PC-3 (cell line): Measurements from ENCODE around the gene CEBPB. TPM values are rescaled to one million over a fixed set of nuclear protein-coding genes. Genes with fewer than 3 reads are reported as not detected.

Experiments
- ATAC-seq: fragments of 200-7000 bp; cut with Tn5 transposase; 2 replicates; pipeline ENCODE4 v1.9.1; 2020; ENCODE audit warnings: mild to moderate bottlenecking, moderate library complexity
- BruUV-seq: library from RNA; stranded (reverse); fragments of 400-500 nt; replicated peaks from 2 replicates; lab custom pipeline; 2021; lab: Mats Ljungman, UMichigan
- CTCF ChIA-PET: fragments of 300-600 bp; sonication (Branson Sonifier 250); formaldehyde crosslinking; loops from one replicate; lab custom pipeline; 2022; ENCODE audit warnings: antibody characterized with exemption; lab: Charles Lee
- POLR2A ChIA-PET: fragments of 300-600 bp; sonication (Branson Sonifier 250); formaldehyde crosslinking; loops from one replicate; lab custom pipeline; 2022; ENCODE audit warnings: antibody characterized with exemption; ENCODE audit not compliant: unreplicated experiment; lab: Charles Lee
- DNase-seq: peaks from one replicate; pipeline ENCODE4 v3.0.0-alpha.2; 2015
- H2AFZ ChIP-seq: fragments of 300-600 bp; sonication (generic); 2 replicates; pipeline ENCODE4 v1.6.0; 2016; ENCODE audit warnings: antibody characterized with exemption, low read length
- H3F3A ChIP-seq: fragments of 300-600 bp; sonication (generic); one replicate; pipeline ENCODE4 v1.6.0; 2017; ENCODE audit warnings: antibody characterized with exemption, low read length, control low read depth, mild to moderate bottlenecking; ENCODE audit not compliant: unreplicated experiment
- H3K27ac ChIP-seq: fragments of 300-600 bp; sonication (generic); 2 replicates; pipeline ENCODE4 v1.5.1; 2016; ENCODE audit warnings: mild to moderate bottlenecking, low read length
- H3K27me3 ChIP-seq: fragments of 300-600 bp; sonication (generic); 2 replicates; pipeline ENCODE4 v1.6.1; 2016; ENCODE audit warnings: low read length, mixed read lengths
- H3K36me3 ChIP-seq: fragments of 300-600 bp; sonication (generic); 2 replicates; pipeline ENCODE4 v1.6.1; 2016; ENCODE audit warnings: low read depth, mixed run types, low read length, mixed read lengths
- H3K4me1 ChIP-seq: fragments of 300-600 bp; sonication (generic); 2 replicates; pipeline ENCODE4 v1.5.1; 2016; ENCODE audit warnings: low read length; ENCODE audit not compliant: insufficient read depth
- H3K4me2 ChIP-seq: fragments of 300-600 bp; sonication (generic); 2 replicates; pipeline ENCODE4 v1.6.0; 2016; ENCODE audit warnings: low read length
- H3K4me3 ChIP-seq: fragments of 300-600 bp; sonication (generic); 2 replicates; pipeline ENCODE4 v1.5.1; 2016; ENCODE audit warnings: mild to moderate bottlenecking, low read length, mixed read lengths
- H3K79me2 ChIP-seq: fragments of 300-600 bp; sonication (generic); 2 replicates; pipeline ENCODE4 v1.6.1; 2017; ENCODE audit warnings: low read length, mixed read lengths
- H3K9ac ChIP-seq: fragments of 300-600 bp; sonication (generic); 2 replicates; pipeline ENCODE4 v1.6.0; 2016; ENCODE audit warnings: mild to moderate bottlenecking, low read length
- H3K9me2 ChIP-seq: fragments of 300-600 bp; sonication (generic); replicated peaks from 2 replicates; pipeline ENCODE4 v1.6.1; 2016; ENCODE audit warnings: mixed run types, low read length, mixed read lengths
- H3K9me3 ChIP-seq: fragments of 300-600 bp; sonication (generic); 2 replicates; pipeline ENCODE4 v1.6.1; 2016; ENCODE audit warnings: low read length, mixed read lengths
- H4K20me1 ChIP-seq: fragments of 300-600 bp; sonication (generic); 2 replicates; pipeline ENCODE4 v1.6.1; 2016; ENCODE audit warnings: low read length, mixed read lengths
- EZH2 ChIP-seq: fragments of 300-600 bp; sonication (generic); IDR thresholded peaks from one replicate; pipeline ENCODE4 v1.6.1; 2017; ENCODE audit warnings: antibody characterized with exemption, mild to moderate bottlenecking, low read length; ENCODE audit not compliant: unreplicated experiment
- EZH2phosphoT487 ChIP-seq: fragments of 300-600 bp; sonication (generic); IDR thresholded peaks from 2 replicates; pipeline ENCODE4 v1.6.1; 2018; ENCODE audit warnings: mild to moderate bottlenecking, antibody characterized with exemption, low read length, borderline replicate concordance
- intact Hi-C: fragments of 100-400 bp; cut with micrococcal nuclease; formaldehyde crosslinking; loops from 2 replicates; pipeline ENCODE4 v1.9.0; 2023
- total RNA-seq: library from RNA; depleted of rRNA; stranded (reverse); fragments of >200 nt; gene quantifications from 2 replicates; pipeline ENCODE4 v1.2.3, GENCODE V29; 2014; rRNA removed
- TF ChIP-seq, protein P1 (sequence below): fragments of 300-600 bp; sonication (generic); conservative IDR thresholded peaks from 2 replicates; pipeline ENCODE4 v1.5.1; 2017; ENCODE audit warnings: antibody characterized with exemption, low read depth, mild to moderate bottlenecking, low read length

The CEBPB gene
- total RNA-seq, 1 experiment from 2014 or later, result 103 TPM

DNA sequence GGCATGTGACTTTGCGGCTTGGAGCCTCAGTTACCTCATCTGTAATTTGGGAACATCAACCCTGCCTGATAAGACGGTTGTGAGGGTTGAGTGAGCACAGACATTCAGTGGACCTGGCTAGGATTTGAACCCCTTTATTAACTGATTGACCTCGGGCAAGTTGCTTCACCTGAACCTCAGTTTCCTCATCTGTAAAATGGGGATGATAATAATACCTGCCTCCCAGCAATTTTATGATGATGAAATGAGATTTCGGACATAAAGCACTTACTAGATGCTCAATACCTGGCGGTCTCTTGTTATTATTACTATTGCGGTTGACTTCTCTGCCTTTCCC lies 51.5 kb downstream of the CEBPB start:
- no TSS peak for BruUV-seq
- no peaks in the 10 kb centered on the region for H3K79me2 ChIP-seq
- H3K4me2 ChIP-seq, result no peak overlapping the region
- H3K4me1 ChIP-seq, result peaks cover 55% of the 10 kb centered on the region
- DNase-seq, result no peak
- POLR2A ChIA-PET, result no interaction called here
- intact Hi-C loops, result no loop called here
- H2AFZ ChIP-seq, result no peak overlapping the region
- no peak overlapping the region for H3K4me3 ChIP-seq
- no peaks in the 10 kb centered on the region for H3K36me3 ChIP-seq
- CTCF ChIA-PET, result no interaction called here
- no peaks in the 10 kb centered on the region for H3K27me3 ChIP-seq
- no peaks in the 10 kb centered on the region for H3K9me2 ChIP-seq
- no peaks in the 10 kb centered on the region for H3K9me3 ChIP-seq
- peak overlapping the region; percentile 67; the same call in 1 of the 2 replicates for H3K9ac ChIP-seq
- H3K27ac ChIP-seq, result peak overlapping the region; percentile 75; the same call in 1 of the 2 replicates
- H4K20me1 ChIP-seq, result no peaks in the 10 kb centered on the region
- H3F3A ChIP-seq, result peaks cover 5% of the 10 kb centered on the region
- TF ChIP-seq EZH2 (no peak), EZH2phosphoT487 (no peak)
- TF ChIP-seq, protein P1, sequence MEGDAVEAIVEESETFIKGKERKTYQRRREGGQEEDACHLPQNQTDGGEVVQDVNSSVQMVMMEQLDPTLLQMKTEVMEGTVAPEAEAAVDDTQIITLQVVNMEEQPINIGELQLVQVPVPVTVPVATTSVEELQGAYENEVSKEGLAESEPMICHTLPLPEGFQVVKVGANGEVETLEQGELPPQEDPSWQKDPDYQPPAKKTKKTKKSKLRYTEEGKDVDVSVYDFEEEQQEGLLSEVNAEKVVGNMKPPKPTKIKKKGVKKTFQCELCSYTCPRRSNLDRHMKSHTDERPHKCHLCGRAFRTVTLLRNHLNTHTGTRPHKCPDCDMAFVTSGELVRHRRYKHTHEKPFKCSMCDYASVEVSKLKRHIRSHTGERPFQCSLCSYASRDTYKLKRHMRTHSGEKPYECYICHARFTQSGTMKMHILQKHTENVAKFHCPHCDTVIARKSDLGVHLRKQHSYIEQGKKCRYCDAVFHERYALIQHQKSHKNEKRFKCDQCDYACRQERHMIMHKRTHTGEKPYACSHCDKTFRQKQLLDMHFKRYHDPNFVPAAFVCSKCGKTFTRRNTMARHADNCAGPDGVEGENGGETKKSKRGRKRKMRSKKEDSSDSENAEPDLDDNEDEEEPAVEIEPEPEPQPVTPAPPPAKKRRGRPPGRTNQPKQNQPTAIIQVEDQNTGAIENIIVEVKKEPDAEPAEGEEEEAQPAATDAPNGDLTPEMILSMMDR, result no peak
- no peak for ATAC-seq

Other genes starting within 250 kb of the CEBPB start
- 5.4 and 6.2 TPM in 2 replicates for gene SNAI1, start 207.8 kb upstream of the CEBPB start, total RNA-seq
- 118 and 119 TPM in 2 replicates for gene UBE2V1, start 77.7 kb upstream of the CEBPB start, total RNA-seq
- 53.8 and 59.1 TPM in 2 replicates for gene PEDS1, start 37.1 kb upstream of the CEBPB start, total RNA-seq